Thoracic aorta (tissue), 2 donors: ENCODE measurements around the gene XAB2. TPM values are rescaled to one million over a fixed set of nuclear protein-coding genes. Genes with fewer than 3 reads are reported as not detected.

ENCODE experiments used
- ATAC-seq: fragments of 150-250 bp; one replicate; pipeline ENCODE4 v1.8.0; 2017; ENCODE audit warnings: low read depth; ENCODE audit not compliant: insufficient number of reproducible peaks, low FRiP score
- DNase-seq: peaks from one replicate; pipeline ENCODE4 v3.0.0-alpha.2; 2020; ENCODE audit warnings: low spot score
- H3K27ac ChIP-seq, 2 donors: fragments of 200-600 bp; sonication (generic); 1 replicate in 1 of 2; 2 replicates in 1 of 2; pipeline ENCODE4 v1.5.1; 2016; ENCODE audit warnings: mild to moderate bottlenecking in 2 of 2, moderate library complexity in 2 of 2
- H3K27me3 ChIP-seq: fragments of 200-600 bp; sonication (generic); replicated peaks from 2 replicates; pipeline ENCODE4 v1.6.0; 2016; ENCODE audit warnings: mild to moderate bottlenecking; ENCODE audit not compliant: insufficient read depth
- H3K36me3 ChIP-seq: fragments of 200-600 bp; sonication (generic); one replicate; pipeline ENCODE4 v1.5.1; 2016
- H3K4me1 ChIP-seq, 2 donors: fragments of 200-600 bp; sonication (generic); 1 replicate in 1 of 2; 2 replicates in 1 of 2; pipeline versions ENCODE4 v1.5.1 to v1.6.0; 2016; ENCODE audit warnings: low read depth in 2 of 2, mild to moderate bottlenecking in 1 of 2; ENCODE audit not compliant: control insufficient read depth in 1 of 2
- H3K4me3 ChIP-seq: fragments of 200-600 bp; sonication (generic); 2 replicates; pipeline ENCODE4 v1.5.1; 2016; ENCODE audit warnings: mild to moderate bottlenecking
- H3K9me3 ChIP-seq: fragments of 200-600 bp; sonication (generic); 2 replicates; pipeline ENCODE4 v1.5.1; 2016
- total RNA-seq, 2 donors: library from RNA; depleted of rRNA; stranded (reverse); fragments of >200 nt; gene quantifications; one replicate each; pipeline versions ENCODE4 v1.1.0 to v1.2.3, GENCODE V29; 2016
- TF ChIP-seq, protein P1 (sequence below): fragments of 200-600 bp; sonication (generic); IDR thresholded peaks from one replicate; pipeline ENCODE4 v1.5.1; 2019; ENCODE audit warnings: antibody characterized with exemption

XAB2 gene
- total RNA-seq, 2 donors from 2014 or later: 34.1 to 40.6 TPM

DNA sequence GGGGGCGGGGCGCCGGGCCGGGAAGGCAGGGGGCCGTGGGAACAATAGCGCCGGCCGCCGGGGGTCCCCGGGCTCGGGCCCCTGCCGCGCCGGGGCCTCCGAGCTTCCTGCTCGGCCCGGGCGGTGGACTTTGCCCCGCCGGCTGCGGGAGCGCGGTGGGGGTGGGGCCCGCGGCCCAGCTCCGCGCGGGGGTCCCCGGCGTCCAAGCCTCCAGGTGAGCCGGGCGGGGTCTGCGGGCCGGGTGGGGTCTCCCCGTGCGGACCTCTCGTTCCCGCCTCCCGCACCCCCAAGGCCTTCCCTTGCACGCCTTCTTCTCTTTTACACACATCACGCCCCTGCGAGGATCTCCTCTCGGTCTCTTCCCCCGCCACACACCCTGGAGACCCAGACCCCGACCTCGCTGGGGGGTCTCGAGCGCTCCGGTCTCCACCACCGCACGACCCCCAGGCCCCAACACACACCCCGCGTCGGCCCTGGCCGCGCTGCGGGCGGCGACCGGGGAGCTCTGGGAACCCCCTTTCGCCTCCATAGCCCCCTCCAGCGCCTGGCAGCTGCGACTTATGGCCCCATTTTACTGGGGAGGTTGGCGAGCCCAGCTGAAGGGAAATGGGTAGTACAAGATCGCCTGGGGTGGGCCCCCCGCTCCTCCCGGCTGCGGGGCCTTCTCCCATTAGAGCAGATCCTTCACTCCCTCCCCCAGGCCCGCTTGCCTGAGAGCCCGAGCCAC is 33.0 kb downstream of the XAB2 start:
- Histone ChIP-seq H3K4me1 (peaks cover 0 to 5% of the 10 kb centered on the region in 2 donors), H3K27ac (no peak overlapping the region), H3K27me3 (peaks cover 6% of the 10 kb centered on the region), H3K9me3 (no peaks in the 10 kb centered on the region), H3K4me3 (peak overlapping the region; percentile 9), H3K36me3 (no peaks in the 10 kb centered on the region)
- TF ChIP-seq, protein P1, sequence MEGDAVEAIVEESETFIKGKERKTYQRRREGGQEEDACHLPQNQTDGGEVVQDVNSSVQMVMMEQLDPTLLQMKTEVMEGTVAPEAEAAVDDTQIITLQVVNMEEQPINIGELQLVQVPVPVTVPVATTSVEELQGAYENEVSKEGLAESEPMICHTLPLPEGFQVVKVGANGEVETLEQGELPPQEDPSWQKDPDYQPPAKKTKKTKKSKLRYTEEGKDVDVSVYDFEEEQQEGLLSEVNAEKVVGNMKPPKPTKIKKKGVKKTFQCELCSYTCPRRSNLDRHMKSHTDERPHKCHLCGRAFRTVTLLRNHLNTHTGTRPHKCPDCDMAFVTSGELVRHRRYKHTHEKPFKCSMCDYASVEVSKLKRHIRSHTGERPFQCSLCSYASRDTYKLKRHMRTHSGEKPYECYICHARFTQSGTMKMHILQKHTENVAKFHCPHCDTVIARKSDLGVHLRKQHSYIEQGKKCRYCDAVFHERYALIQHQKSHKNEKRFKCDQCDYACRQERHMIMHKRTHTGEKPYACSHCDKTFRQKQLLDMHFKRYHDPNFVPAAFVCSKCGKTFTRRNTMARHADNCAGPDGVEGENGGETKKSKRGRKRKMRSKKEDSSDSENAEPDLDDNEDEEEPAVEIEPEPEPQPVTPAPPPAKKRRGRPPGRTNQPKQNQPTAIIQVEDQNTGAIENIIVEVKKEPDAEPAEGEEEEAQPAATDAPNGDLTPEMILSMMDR: no peak
- no peak for DNase-seq
- no peak for ATAC-seq

DNA sequence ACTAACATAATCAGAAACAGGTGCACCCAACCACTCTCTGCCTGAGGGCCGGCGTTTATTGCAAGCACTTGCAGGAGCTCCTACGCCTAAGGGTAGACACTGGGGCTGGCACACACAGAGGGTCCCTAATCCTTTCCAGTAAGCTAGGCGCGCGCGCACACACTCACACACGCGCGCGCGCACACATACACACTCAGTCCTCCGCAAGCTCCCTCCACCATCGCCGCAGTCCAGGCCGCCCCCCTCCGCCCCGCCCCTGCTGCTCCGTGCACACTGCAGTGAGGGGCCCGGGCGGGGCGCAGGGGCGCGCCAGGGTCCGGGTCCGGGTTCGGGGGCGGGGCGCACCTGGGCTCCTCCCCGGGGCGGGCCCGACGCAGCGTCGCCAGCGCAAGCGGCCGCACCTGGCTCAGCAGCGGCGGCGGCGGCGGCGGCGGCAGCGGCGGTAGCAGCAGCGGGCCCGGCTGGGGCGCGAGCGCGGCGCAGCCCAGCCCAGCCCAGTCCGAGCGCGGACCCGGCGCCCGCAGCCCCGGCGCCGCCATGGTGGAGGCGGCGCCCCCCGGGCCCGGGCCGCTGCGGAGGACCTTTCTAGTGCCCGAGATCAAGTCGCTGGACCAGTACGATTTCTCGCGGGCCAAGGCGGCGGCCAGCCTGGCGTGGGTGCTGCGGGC is 33.7 kb downstream of the XAB2 start, which contains the start of gene CAMSAP3:
CAMSAP3 (plus strand) TSS at position 398 of the 668 bp plus-strand sequence; CDS start at position 538, 140 bp downstream.
- Histone ChIP-seq H3K36me3 (no peaks in the 10 kb centered on the region), H3K27me3 (peaks cover 6% of the 10 kb centered on the region), H3K4me3 (peak within 1 kb of the TSS; percentile 9), H3K27ac (no peak within 1 kb of the TSS), H3K4me1 (peaks cover 0 to 5% of the 10 kb centered on the region in 2 donors), H3K9me3 (no peaks in the 10 kb centered on the region)
- ATAC-seq (no peak), DNase-seq (no peak)
- TF ChIP-seq, protein P1: no peak

DNA sequence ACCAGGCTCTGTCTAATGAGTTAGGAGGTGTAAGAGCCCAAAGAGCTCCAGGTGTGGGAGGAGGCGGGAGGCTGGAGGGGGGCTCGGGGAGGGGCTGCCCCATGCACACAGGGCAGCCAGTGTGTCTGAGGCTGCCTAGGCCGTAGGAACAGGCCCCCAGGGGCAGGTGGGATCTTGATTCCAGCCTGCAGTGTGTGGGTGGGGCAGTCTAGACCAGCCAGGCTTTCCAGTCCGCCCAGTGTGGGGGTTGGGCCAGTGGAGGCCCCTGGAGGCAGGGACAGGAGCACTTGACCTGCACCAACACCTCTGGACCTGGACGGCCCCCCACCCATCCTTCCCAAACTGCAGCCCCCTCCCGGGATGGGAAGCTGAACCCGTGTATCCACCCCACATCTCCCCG is 39.1 kb downstream of the XAB2 start:
- Histone ChIP-seq H3K9me3 (no peaks in the 10 kb centered on the region), H3K4me1 (no peaks in the 10 kb centered on the region), H3K36me3 (no peaks in the 10 kb centered on the region), H3K4me3 (no peak overlapping the region), H3K27me3 (no peaks in the 10 kb centered on the region), H3K27ac (no peak overlapping the region)
- TF ChIP-seq, protein P1: no peak
- ATAC-seq (no peak), DNase-seq (no peak)

DNA sequence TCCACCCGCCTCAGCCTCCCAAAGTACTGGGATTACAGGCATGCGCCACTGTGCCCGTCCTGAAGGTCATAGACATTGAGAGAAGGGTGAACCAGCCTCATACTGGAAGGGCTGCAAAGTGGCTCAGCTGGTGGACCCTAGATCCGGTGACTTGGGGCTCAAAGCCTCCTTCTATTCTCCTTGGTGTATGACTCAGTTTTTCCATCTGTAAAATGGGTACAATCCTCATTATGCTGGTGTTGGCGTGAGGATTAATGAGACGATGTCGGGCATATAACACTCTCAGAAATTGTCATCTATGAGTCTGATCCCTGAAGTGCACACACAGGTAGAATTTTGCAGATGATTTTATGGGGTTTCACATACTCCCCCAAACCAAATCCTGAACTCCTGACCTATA is 39.5 kb downstream of the XAB2 start:
- Histone ChIP-seq H3K27me3 (no peaks in the 10 kb centered on the region), H3K27ac (no peak overlapping the region), H3K9me3 (no peaks in the 10 kb centered on the region), H3K36me3 (no peaks in the 10 kb centered on the region), H3K4me3 (no peak overlapping the region), H3K4me1 (no peaks in the 10 kb centered on the region)
- ATAC-seq: no peak
- DNase-seq: no peak
- TF ChIP-seq, protein P1: no peak

DNA sequence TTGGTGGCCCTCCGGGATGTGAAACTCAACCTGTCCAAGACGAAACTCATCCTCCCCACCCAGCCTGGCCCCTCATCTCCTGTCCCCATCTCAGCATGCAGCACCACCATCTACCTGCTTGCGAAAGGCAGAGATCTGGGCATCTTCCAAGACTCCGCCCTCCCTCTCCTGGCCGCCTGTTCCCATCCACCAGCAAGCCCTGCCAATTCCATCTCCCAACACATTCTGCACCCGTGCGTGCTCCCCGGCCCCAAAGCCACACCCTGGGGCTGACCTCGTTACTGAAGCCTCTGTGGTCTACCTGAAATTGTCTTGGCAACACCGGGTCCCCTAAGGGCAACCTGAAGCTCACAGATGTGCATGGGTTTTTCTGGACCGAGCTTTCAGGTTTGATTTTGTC is 46.9 kb downstream of the XAB2 start:
- no peak overlapping the region for H3K27ac ChIP-seq
- TF ChIP-seq, protein P1: no peak
- ATAC-seq (no peak), DNase-seq (no peak)
- H3K36me3 ChIP-seq: no peaks in the 10 kb centered on the region
- H3K4me3 ChIP-seq: no peak overlapping the region
- H3K4me1 ChIP-seq: no peaks in the 10 kb centered on the region
- H3K27me3 ChIP-seq: no peaks in the 10 kb centered on the region
- H3K9me3 ChIP-seq: no peaks in the 10 kb centered on the region
